HG03521 (cell line): ENCODE data around the gene MAD1L1.
"Not testable (repeated sequence)": the region's sequence is repeated elsewhere in the genome, so short reads cannot be mapped to it uniquely, and the experiment has no call there.

Source experiments
- ATAC-seq: cut with Tn5 transposase; IDR thresholded peaks from one replicate; pipeline ENCODE4 v1.9.1; 2021; ENCODE audit warnings: mild to moderate bottlenecking, moderate library complexity; ENCODE audit not compliant: unreplicated experiment

Gene MAD1L1

GRCh38 chr7:1831933-1832535 is 400.7 kb downstream of the MAD1L1 start:
- ATAC-seq: not testable (repeated sequence)

- ATAC-seq: not testable (repeated sequence)
Measured at GRCh38 chr7:1831471-1831870, 401.3 kb downstream of the MAD1L1 start.

GRCh38 chr7:1829668-1830067 is 403.1 kb downstream of the MAD1L1 start:
- not testable (repeated sequence) for ATAC-seq

GRCh38 chr7:1829111-1829510 is 403.6 kb downstream of the MAD1L1 start:
- ATAC-seq: no peak

- ATAC-seq: not testable (repeated sequence)
Measured at GRCh38 chr7:1828170-1828569, 404.6 kb downstream of the MAD1L1 start.

- ATAC-seq: not testable (repeated sequence)
Measured at GRCh38 chr7:1827521-1827981, 405.2 kb downstream of the MAD1L1 start.

- ATAC-seq: not testable (repeated sequence)
Measured at GRCh38 chr7:1826931-1827330, 405.8 kb downstream of the MAD1L1 start.

- ATAC-seq: no peak
Measured at GRCh38 chr7:1825897-1826741, 406.6 kb downstream of the MAD1L1 start.

- not testable (repeated sequence) for ATAC-seq
Measured at GRCh38 chr7:1825647-1825896, 407.2 kb downstream of the MAD1L1 start.

- ATAC-seq: not testable (repeated sequence)
Measured at GRCh38 chr7:1824882-1825646, 407.7 kb downstream of the MAD1L1 start.

- ATAC-seq: not testable (repeated sequence)
Measured at GRCh38 chr7:1824151-1824881, 408.4 kb downstream of the MAD1L1 start.

- ATAC-seq: no peak
Measured at GRCh38 chr7:1823376-1824150, 409.2 kb downstream of the MAD1L1 start.

- ATAC-seq: no peak
Measured at GRCh38 chr7:1819259-1819841, 413.4 kb downstream of the MAD1L1 start.

- ATAC-seq: no peak
Measured at GRCh38 chr7:1818575-1819258, 414.0 kb downstream of the MAD1L1 start.

GRCh38 chr7:1817061-1817712 is 415.6 kb downstream of the MAD1L1 start:
- no peak for ATAC-seq

GRCh38 chr7:1816451-1816850 is 416.3 kb downstream of the MAD1L1 start:
- ATAC-seq: not testable (repeated sequence)

- ATAC-seq: not testable (repeated sequence)
Measured at GRCh38 chr7:1815551-1816281, 417.0 kb downstream of the MAD1L1 start.

- no peak for ATAC-seq
Measured at GRCh38 chr7:1815051-1815481, 417.7 kb downstream of the MAD1L1 start.
